CD4-positive, CD25-positive, alpha-beta regulatory T cell (primary cell): ENCODE measurements around the gene MET. TPM values are rescaled to one million over a fixed set of nuclear protein-coding genes. Genes with fewer than 3 reads are reported as not detected.
A peak's percentile ranks its signal among the peaks of the same experiment; 100 is the strongest.

ENCODE experiments used
- ATAC-seq, 2 donors: fragments of 150-1000 bp; cut with Tn5 transposase; one replicate each; pipeline ENCODE4 v1.10.0; 2021; ENCODE audit warnings: low read depth in 2 of 2, moderate number of reproducible peaks in 2 of 2, moderate library complexity in 1 of 2
- DNase-seq, 3 donors: peaks; one replicate each; pipeline versions ENCODE4 v3.0.0 to v3.0.0-alpha.2; 2012 to 2022; ENCODE audit warnings: mixed read lengths in 1 of 3
- H3K27ac ChIP-seq: one replicate; pipeline ENCODE4 v1.7.0; 2013; ENCODE audit warnings: mild to moderate bottlenecking, low read length; ENCODE audit not compliant: insufficient read depth, poor library complexity, severe bottlenecking
- H3K27me3 ChIP-seq: one replicate; pipeline ENCODE4 v1.7.0; 2013; ENCODE audit warnings: low read length; ENCODE audit not compliant: control insufficient read depth, insufficient read depth
- H3K36me3 ChIP-seq: one replicate; pipeline ENCODE4 v1.7.0; 2013; ENCODE audit warnings: mild to moderate bottlenecking, low read length, moderate library complexity; ENCODE audit not compliant: control insufficient read depth, insufficient read depth
- H3K4me1 ChIP-seq: 2 replicates; pipeline ENCODE4 v1.7.0; 2013; ENCODE audit warnings: mild to moderate bottlenecking, low read length; ENCODE audit not compliant: insufficient read depth, control insufficient read depth, poor library complexity, severe bottlenecking
- H3K4me3 ChIP-seq: one replicate; pipeline ENCODE4 v1.7.0; 2013; ENCODE audit warnings: low read depth, mild to moderate bottlenecking, low read length, moderate library complexity
- H3K9me3 ChIP-seq, 2 experiments: 1 replicate in 1 of 2; 2 replicates in 1 of 2; pipeline ENCODE4 v1.7.0; 2013; ENCODE audit warnings: low read length in 2 of 2, mild to moderate bottlenecking in 1 of 2, moderate library complexity in 1 of 2; ENCODE audit not compliant: control insufficient read depth in 2 of 2
- H3K27ac Mint-ChIP-seq, 3 donors: one replicate each; pipeline ENCODE4 v1.8.0; 2020 to 2022; ENCODE audit warnings: mild to moderate bottlenecking in 3 of 3, mixed read lengths in 3 of 3, moderate library complexity in 2 of 3
- H3K27me3 Mint-ChIP-seq: one replicate; pipeline ENCODE4 v1.8.0; 2022; ENCODE audit warnings: mild to moderate bottlenecking, mixed read lengths
- H3K36me3 Mint-ChIP-seq: one replicate; pipeline ENCODE4 v1.8.0; 2020; ENCODE audit warnings: mixed read lengths
- H3K4me1 Mint-ChIP-seq, 4 donors: one replicate each; pipeline ENCODE4 v1.8.0; 2020 to 2022; ENCODE audit warnings: mixed read lengths in 4 of 4, mild to moderate bottlenecking in 1 of 4
- H3K4me3 Mint-ChIP-seq, 4 donors: one replicate each; pipeline ENCODE4 v1.8.0; 2020 to 2022; ENCODE audit warnings: mild to moderate bottlenecking in 4 of 4, mixed read lengths in 4 of 4, moderate library complexity in 3 of 4
- H3K9me3 Mint-ChIP-seq, 7 donors: one replicate each; pipeline ENCODE4 v1.8.0; 2020 to 2022; ENCODE audit warnings: mixed read lengths in 7 of 7, mild to moderate bottlenecking in 3 of 7, moderate library complexity in 2 of 7
- polyA plus RNA-seq, 4 donors: library from polyadenylated mRNA; unstranded; fragments of 300-500 nt; fragmentation: Illumina TruSeq; gene quantifications; one replicate each; pipeline ENCODE4 v1.2.3, GENCODE V29; 2021
- total RNA-seq: library from RNA; stranded (reverse); gene quantifications from one replicate; pipeline ENCODE4 v1.2.3, GENCODE V29; 2022

MET gene
- total and polyA plus RNA-seq, 5 donors from 2014 or later, result not detected

DNA sequence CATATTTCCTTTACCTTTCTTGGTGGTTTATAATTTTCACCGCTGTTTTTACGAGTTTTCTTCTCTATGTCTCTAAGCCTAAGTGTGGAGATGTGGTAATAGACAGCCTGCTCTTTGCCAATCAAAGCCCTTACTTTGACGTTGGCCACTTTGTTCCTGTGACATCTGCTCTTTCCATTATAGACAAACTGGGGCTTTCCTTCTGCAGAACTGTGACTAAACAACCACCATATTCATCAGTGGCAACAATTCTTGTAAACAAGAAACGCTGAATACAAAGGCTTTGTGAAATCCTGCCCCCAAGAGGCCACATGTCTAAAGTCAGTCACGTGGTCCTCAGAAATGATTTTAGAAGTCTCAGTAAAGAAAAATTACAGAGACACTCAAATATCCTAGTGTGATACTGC lies 130.8 kb downstream of the MET start:
- H3K27ac ChIP-seq, result no peak overlapping the region
- ATAC-seq (peak in 1 of 2 donors; percentile 53), DNase-seq (peak in 2 of 3 donors; percentile 3 to 55)

GRCh38 chr7:116804471-116804870 lies 132.5 kb downstream of the MET start:
- Histone ChIP-seq H3K36me3 (no peaks in the 10 kb centered on the region), H3K9me3 (no peaks in the 10 kb centered on the region), H3K27me3 (peaks cover 5% of the 10 kb centered on the region), H3K4me1 (no peaks in the 10 kb centered on the region), H3K27ac (no peak overlapping the region), H3K4me3 (no peak overlapping the region)
- no peaks in the 10 kb centered on the region for H3K36me3 Mint-ChIP-seq
- H3K9me3 Mint-ChIP-seq, result peaks cover 0 to 2% (median 0%) of the 10 kb centered on the region in 7 donors
- no peak overlapping the region for H3K4me3 Mint-ChIP-seq
- H3K4me1 Mint-ChIP-seq, result peaks cover 0 to 5% (median 1%) of the 10 kb centered on the region in 4 donors
- no peak overlapping the region for H3K27ac Mint-ChIP-seq
- DNase-seq (no peak), ATAC-seq (no peak)
- H3K27me3 Mint-ChIP-seq, result peaks cover 11% of the 10 kb centered on the region

More for the DNA sequence above, 130.8 kb downstream of the MET start:
- peaks cover 0 to 5% (median 1%) of the 10 kb centered on the region in 4 donors for H3K4me1 Mint-ChIP-seq
- no peaks in the 10 kb centered on the region for H3K4me1 ChIP-seq
- no peak overlapping the region for H3K4me3 Mint-ChIP-seq
- no peak overlapping the region for H3K4me3 ChIP-seq
- no peaks in the 10 kb centered on the region for H3K36me3 Mint-ChIP-seq
- peaks cover 9% of the 10 kb centered on the region for H3K27me3 Mint-ChIP-seq
- no peak overlapping the region for H3K27ac Mint-ChIP-seq
- peaks cover 3% of the 10 kb centered on the region for H3K27me3 ChIP-seq
- no peaks in the 10 kb centered on the region for H3K9me3 ChIP-seq
- no peaks in the 10 kb centered on the region for H3K36me3 ChIP-seq
- peaks cover 0 to 2% (median 0%) of the 10 kb centered on the region in 7 donors for H3K9me3 Mint-ChIP-seq

- H3K4me1 Mint-ChIP-seq, result peaks cover 0 to 5% (median 1%) of the 10 kb centered on the region in 4 donors
- no peaks in the 10 kb centered on the region for H3K36me3 Mint-ChIP-seq
- H3K27ac Mint-ChIP-seq, result no peak overlapping the region
- DNase-seq (no peak), ATAC-seq (no peak)
- peaks cover 0 to 2% (median 0%) of the 10 kb centered on the region in 7 donors for H3K9me3 Mint-ChIP-seq
- H3K4me3 ChIP-seq, result no peak overlapping the region
- peaks cover 15% of the 10 kb centered on the region for H3K27me3 Mint-ChIP-seq
- no peak overlapping the region for H3K4me3 Mint-ChIP-seq
- no peaks in the 10 kb centered on the region for H3K4me1 ChIP-seq
- H3K27ac ChIP-seq, result no peak overlapping the region
- H3K9me3 ChIP-seq, result no peaks in the 10 kb centered on the region
- H3K27me3 ChIP-seq, result peaks cover 5% of the 10 kb centered on the region
- H3K36me3 ChIP-seq, result no peaks in the 10 kb centered on the region
Measured at GRCh38 chr7:116805100-116805544, 133.1 kb downstream of the MET start.

GRCh38 chr7:116806046-116806944 lies 134.3 kb downstream of the MET start:
- Mint-ChIP-seq H3K27me3 (peaks cover 15% of the 10 kb centered on the region), H3K27ac (no peak overlapping the region), H3K9me3 (peaks cover 0 to 2% (median 0%) of the 10 kb centered on the region in 7 donors), H3K4me3 (no peak overlapping the region), H3K36me3 (no peaks in the 10 kb centered on the region), H3K4me1 (peaks cover 0 to 5% (median 1%) of the 10 kb centered on the region in 4 donors)
- Histone ChIP-seq H3K4me3 (no peak overlapping the region), H3K27me3 (peaks cover 5% of the 10 kb centered on the region), H3K27ac (no peak overlapping the region), H3K36me3 (no peaks in the 10 kb centered on the region), H3K4me1 (no peaks in the 10 kb centered on the region), H3K9me3 (no peaks in the 10 kb centered on the region)
- ATAC-seq (no peak), DNase-seq (no peak)

GRCh38 chr7:116807011-116807560 lies 135.1 kb downstream of the MET start:
- H3K4me3 ChIP-seq, result no peak overlapping the region
- peaks cover 0 to 5% (median 1%) of the 10 kb centered on the region in 4 donors for H3K4me1 Mint-ChIP-seq
- peaks cover 0 to 2% (median 0%) of the 10 kb centered on the region in 7 donors for H3K9me3 Mint-ChIP-seq
- H3K27ac Mint-ChIP-seq, result no peak overlapping the region
- DNase-seq (no peak), ATAC-seq (no peak)
- no peak overlapping the region for H3K27ac ChIP-seq
- H3K27me3 Mint-ChIP-seq, result peaks cover 15% of the 10 kb centered on the region
- no peaks in the 10 kb centered on the region for H3K4me1 ChIP-seq
- H3K36me3 ChIP-seq, result no peaks in the 10 kb centered on the region
- no peak overlapping the region for H3K4me3 Mint-ChIP-seq
- H3K9me3 ChIP-seq, result no peaks in the 10 kb centered on the region
- H3K36me3 Mint-ChIP-seq, result no peaks in the 10 kb centered on the region
- peaks cover 5% of the 10 kb centered on the region for H3K27me3 ChIP-seq

DNA sequence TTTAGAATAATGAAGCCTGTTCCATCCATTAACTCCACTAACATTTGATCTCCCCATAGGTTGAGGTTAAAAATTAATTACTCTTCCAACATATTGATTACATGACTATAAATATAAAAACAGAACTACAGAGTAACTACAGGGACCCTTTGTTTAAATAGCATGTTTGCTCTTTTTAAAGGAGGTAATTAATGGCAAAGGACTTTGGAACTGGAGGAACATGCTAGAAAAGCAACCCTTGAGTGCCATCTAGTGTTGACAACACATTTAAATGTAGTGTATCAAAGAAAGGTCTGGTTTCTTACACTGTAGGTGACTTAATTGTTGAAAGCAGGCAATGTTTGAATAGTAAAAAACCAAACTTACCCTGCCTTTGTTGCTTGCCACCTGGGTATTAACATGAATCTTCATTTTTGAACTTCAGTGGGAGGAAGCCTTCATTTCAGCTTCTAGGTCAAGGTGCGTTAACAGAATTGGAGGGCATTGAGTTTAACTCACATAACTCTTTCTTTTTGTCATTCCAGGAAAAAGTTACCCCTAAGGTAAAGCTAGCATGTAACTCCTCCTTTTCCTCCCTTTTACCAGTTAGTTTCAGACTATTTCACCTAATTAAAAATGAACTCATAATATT lies 137.8 kb downstream of the MET start:
- DNase-seq (peak in 2 of 3 donors; percentile 26 to 66), ATAC-seq (no peak)
- H3K36me3 ChIP-seq, result no peaks in the 10 kb centered on the region
- no peaks in the 10 kb centered on the region for H3K9me3 ChIP-seq
- no peak overlapping the region for H3K27ac ChIP-seq
- Mint-ChIP-seq H3K36me3 (no peaks in the 10 kb centered on the region), H3K4me3 (no peak overlapping the region), H3K9me3 (no peaks in the 10 kb centered on the region), H3K4me1 (no peaks in the 10 kb centered on the region), H3K27ac (no peak overlapping the region), H3K27me3 (peaks cover 15% of the 10 kb centered on the region)
- H3K4me3 ChIP-seq, result no peak overlapping the region
- H3K4me1 ChIP-seq, result no peaks in the 10 kb centered on the region
- H3K27me3 ChIP-seq, result peaks cover 5% of the 10 kb centered on the region

DNA sequence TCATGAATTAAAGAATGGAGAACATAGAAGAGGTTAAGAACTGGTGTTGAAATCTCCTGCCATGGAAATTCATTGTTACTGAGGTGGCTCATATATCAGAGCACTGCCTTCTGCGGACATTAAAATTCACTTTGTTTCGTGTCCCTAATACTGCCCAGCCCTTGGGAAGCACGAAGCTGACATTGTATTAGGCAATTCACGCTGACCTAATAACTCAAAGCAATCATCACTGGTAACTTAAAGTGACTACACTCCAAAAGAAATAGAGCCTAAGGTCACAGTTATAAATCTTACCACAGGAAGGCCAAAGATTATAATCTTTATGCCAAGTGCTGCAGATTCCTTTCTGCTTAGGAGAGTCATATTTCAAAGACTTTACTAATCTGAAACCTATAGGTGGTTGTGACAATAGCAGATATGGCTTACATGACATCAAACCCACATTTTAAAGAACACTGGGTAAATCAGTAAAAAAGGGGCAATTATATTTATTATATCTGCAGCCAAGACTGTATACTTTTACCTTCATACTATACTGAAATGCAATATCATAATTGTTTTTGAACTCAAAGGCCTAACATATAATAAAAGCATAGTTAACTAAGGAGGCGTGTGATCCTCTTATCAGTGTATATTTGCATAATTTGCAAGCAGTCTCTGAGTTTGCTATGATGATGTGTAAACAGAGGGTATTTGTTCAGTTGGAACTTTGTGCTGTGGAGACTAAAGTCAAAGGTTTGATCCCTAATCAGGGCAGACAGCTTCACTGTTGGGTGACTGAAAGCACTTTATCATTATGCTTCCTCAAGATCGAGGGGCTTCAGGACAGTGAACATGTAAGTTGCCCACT lies 138.5 kb downstream of the MET start:
- Histone ChIP-seq H3K4me3 (no peak overlapping the region), H3K4me1 (no peaks in the 10 kb centered on the region), H3K36me3 (no peaks in the 10 kb centered on the region), H3K9me3 (no peaks in the 10 kb centered on the region), H3K27ac (no peak overlapping the region), H3K27me3 (peaks cover 3% of the 10 kb centered on the region)
- ATAC-seq, result no peak
- Mint-ChIP-seq H3K4me3 (no peak overlapping the region), H3K9me3 (no peaks in the 10 kb centered on the region), H3K36me3 (no peaks in the 10 kb centered on the region), H3K4me1 (no peaks in the 10 kb centered on the region), H3K27ac (no peak overlapping the region), H3K27me3 (peaks cover 15% of the 10 kb centered on the region)
- no peak for DNase-seq
